Heart left ventricle (tissue), 16 donors: ENCODE measurements around the gene EIF4A3. TPM values are rescaled to one million over a fixed set of nuclear protein-coding genes. Genes with fewer than 3 reads are reported as not detected.
A peak's percentile ranks its signal among the peaks of the same experiment; 100 is the strongest.

Experiments used
- ATAC-seq, 4 donors: fragments of 200-7000 bp; cut with Tn5 transposase; one replicate each; pipeline ENCODE4 v1.9.1; 2020 to 2022; ENCODE audit warnings: moderate library complexity in 4 of 4, mild to moderate bottlenecking in 3 of 4, moderate number of reproducible peaks in 1 of 4
- DNase-seq, 5 donors: peaks; one replicate each; pipeline ENCODE4 v3.0.0-alpha.2; 2020
- H3K27ac ChIP-seq, 12 donors: fragments of 200-600 bp; sonication (generic) in 4 of 12; one replicate each; pipeline versions ENCODE4 v1.5.0 to v1.8.0; 2016 to 2022; ENCODE audit warnings: mild to moderate bottlenecking in 2 of 12
- H3K27me3 ChIP-seq, 9 donors: fragments of 200-600 bp; sonication (generic) in 2 of 9; one replicate each; pipeline versions ENCODE4 v1.5.1 to v1.8.0; 2016 to 2022; ENCODE audit warnings: mild to moderate bottlenecking in 3 of 9
- H3K36me3 ChIP-seq, 9 donors: fragments of 200-600 bp; sonication (generic) in 2 of 9; one replicate each; pipeline versions ENCODE4 v1.5.0 to v1.8.0; 2018 to 2022; ENCODE audit warnings: mild to moderate bottlenecking in 2 of 9
- H3K4me1 ChIP-seq, 12 donors: fragments of 200-600 bp; sonication (generic) in 4 of 12; one replicate each; pipeline versions ENCODE4 v1.5.0 to v1.8.0; 2016 to 2022; ENCODE audit warnings: mild to moderate bottlenecking in 3 of 12
- H3K4me3 ChIP-seq, 12 donors: fragments of 200-600 bp; sonication (generic) in 4 of 12; one replicate each; pipeline versions ENCODE4 v1.5.0 to v1.8.0; 2017 to 2022; ENCODE audit warnings: mild to moderate bottlenecking in 9 of 12, moderate library complexity in 4 of 12
- H3K9me3 ChIP-seq, 12 donors: fragments of 200-600 bp; sonication (generic) in 4 of 12; one replicate each; pipeline versions ENCODE4 v1.5.0 to v1.8.0; 2016 to 2022; ENCODE audit warnings: mild to moderate bottlenecking in 1 of 12
- CTCF ChIP-seq, 12 donors: fragments of 200-600 bp; sonication (generic) in 4 of 12; IDR thresholded peaks; one replicate each; pipeline versions ENCODE4 v1.5.0 to v1.8.0; 2018 to 2022; ENCODE audit warnings: antibody characterized with exemption in 12 of 12, mild to moderate bottlenecking in 5 of 12
- POLR2A ChIP-seq, 2 donors: fragments of 450-650 bp; IDR thresholded peaks; one replicate each; pipeline ENCODE4 v1.6.1; 2017; ENCODE audit warnings: antibody characterized with exemption in 2 of 2, mild to moderate bottlenecking in 2 of 2, moderate library complexity in 2 of 2
- WGBS, 4 donors: extraction: QIAGEN DNeasy Blood & Tissue Kit in 2 of 4; methylation state at CpG; one replicate each; pipeline versions ENCODE4 v1.1.5 to v1.1.7; 2013 to 2018; 5-methylcytosine and 5-hydroxymethylcytosine counted together
- intact Hi-C, 10 donors: fragments of 100-400 bp; cut with DNase I; formaldehyde crosslinking; loops; one replicate each; pipeline versions ENCODE4 v1.11.1 to v1.14.2; 2022
- polyA plus RNA-seq, 2 donors: library from polyadenylated mRNA; stranded (reverse); fragments of 200-250 nt; gene quantifications; one replicate each; pipeline ENCODE4 v1.2.3, GENCODE V29; 2013
- total RNA-seq, 9 donors: library from RNA; depleted of rRNA in 2 of 9; stranded (reverse); fragments of >200 nt in 2 of 9; fragmentation: NEBNext Ultra II Directional in 3 of 9; extraction: Animal tissue kit (Norgen Biotek cat#: 25700) in 3 of 9; gene quantifications; one replicate each; pipeline versions ENCODE4 v1.1.0 to v1.2.4, GENCODE V29; 2016 to 2023
- donor health status: ischemic (EF 13 %, LVEDD 7.1; RV severe dilation, severe dysfunction).
- donor health status: healthy with polysubstance abuse.
- donor health status: DM: no; HTN: yes; CAD: no.
- donor health status: DM: no; HTN: no; CAD: no.
- donor health status: ischemic (EF 25% LVEDD 6.9; RV normal size, moderate dysfunction).
- donor health status: ischemic (EF 25% LVEDD 5.7; RV mildly dilated, moderate dysfunction).
- donor health status: healthy.
- donor health status: DM: yes; HTN: yes; CAD: no.
- donor health status: ischemic (EF 35%, LVEDD 5.7; RV mildly dilated, moderate dysfunction).
- donor health status: nonischemic (EF 11% LVEDD 7.7; RV severe dilation, severe dysfunction).
- donor health status: DM: yes; HTN: yes; CAD: no.
- donor health status: PGD.
- donor health status: ischemic (EF 29% LVEDD 5.4; RV normal size, mild dysfunction).
- donor health status: nonischemic (EF 23%, LVEDD 6.1; RV moderate dilation, normal function).

EIF4A3 gene
- total and polyA plus RNA-seq, 11 donors: 17.8 to 57.5 (median 31.6) TPM

DNA sequence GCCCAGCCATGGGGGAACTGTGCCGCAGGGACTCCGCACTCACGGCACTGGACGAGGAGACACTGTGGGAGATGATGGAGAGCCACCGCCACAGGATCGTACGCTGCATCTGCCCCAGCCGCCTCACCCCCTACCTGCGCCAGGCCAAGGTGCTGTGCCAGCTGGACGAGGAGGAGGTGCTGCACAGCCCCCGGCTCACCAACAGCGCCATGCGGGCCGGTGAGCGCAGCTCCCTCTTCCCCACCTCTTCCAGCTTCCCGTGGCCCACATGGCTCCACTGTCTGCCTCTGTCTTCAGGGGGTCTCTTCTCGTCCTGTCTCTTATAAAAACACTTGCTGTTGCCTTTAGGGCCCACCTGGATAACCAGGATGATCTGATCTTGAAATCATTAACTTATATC is 34.5 kb upstream of the EIF4A3 start:
- Histone ChIP-seq H3K27me3 (no peaks in the 10 kb centered on the region), H3K9me3 (no peaks in the 10 kb centered on the region), H3K36me3 (no peaks in the 10 kb centered on the region), H3K27ac (no peak overlapping the region), H3K4me3 (no peak overlapping the region), H3K4me1 (no peaks in the 10 kb centered on the region)
- TF ChIP-seq CTCF (IDR thresholded peaks at IDR 0.05) (no peak), POLR2A (IDR thresholded peaks at IDR 0.05) (no peak)
- no peak for ATAC-seq
- intact Hi-C loops: no loop called here
- 85 to 89% (median 88%) methylated on average over 7 to 17 of the region's 17 CpGs for WGBS, 4 donors
- peak in 1 of 5 donors; percentile 37 for DNase-seq

DNA sequence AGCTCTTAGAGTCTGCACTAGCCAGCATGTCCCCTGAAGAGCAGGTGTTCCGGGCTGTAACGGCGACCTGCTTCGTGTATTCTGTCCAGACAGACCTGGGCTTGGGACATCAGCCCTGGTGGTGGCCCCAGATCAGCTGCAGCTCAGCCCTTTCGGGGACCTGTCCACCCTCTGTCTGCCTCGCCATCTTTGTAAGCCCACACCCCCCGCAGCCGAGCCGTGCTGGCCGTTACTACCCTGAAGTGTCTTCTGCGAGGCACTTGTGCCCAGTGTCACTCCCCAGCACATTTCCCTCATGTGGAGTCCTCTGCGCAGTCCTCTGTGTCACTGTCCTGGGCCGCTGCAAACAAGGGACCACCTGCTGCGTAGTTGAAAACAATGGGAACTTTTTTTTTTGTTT is 33.3 kb upstream of the EIF4A3 start:
- intact Hi-C loops: no loop called here
- TF ChIP-seq CTCF (IDR thresholded peaks at IDR 0.05): no peak
- TF ChIP-seq POLR2A (IDR thresholded peaks at IDR 0.05): no peak
- H3K4me1 ChIP-seq: peaks cover 0 to 5% (median 0%) of the 10 kb centered on the region in 12 donors
- no peaks in the 10 kb centered on the region for H3K36me3 ChIP-seq
- H3K9me3 ChIP-seq: no peaks in the 10 kb centered on the region
- no peak for DNase-seq
- no peak overlapping the region for H3K4me3 ChIP-seq
- no peak overlapping the region for H3K27ac ChIP-seq
- 83 to 86% (median 85%) methylated on average over 14 of the region's 14 CpGs for WGBS, 4 donors
- no peak for ATAC-seq
- H3K27me3 ChIP-seq: peaks cover 0 to 3% (median 0%) of the 10 kb centered on the region in 9 donors

- intact Hi-C loops: no loop called here
- H3K9me3 ChIP-seq: no peaks in the 10 kb centered on the region
- DNase-seq (no peak), ATAC-seq (no peak)
- no peak overlapping the region for H3K27ac ChIP-seq
- 86 to 92% (median 86%) methylated on average over 21 of the region's 21 CpGs for WGBS, 4 donors
- H3K4me1 ChIP-seq: peaks cover 0 to 5% (median 0%) of the 10 kb centered on the region in 12 donors
- H3K27me3 ChIP-seq: peaks cover 0 to 8% (median 0%) of the 10 kb centered on the region in 9 donors
- TF ChIP-seq POLR2A (IDR thresholded peaks at IDR 0.05) (no peak), CTCF (IDR thresholded peaks at IDR 0.05) (no peak)
- H3K36me3 ChIP-seq: no peaks in the 10 kb centered on the region
- H3K4me3 ChIP-seq: no peak overlapping the region
Observed at GRCh38 chr17:80177986-80178595, 31.2 kb upstream of the EIF4A3 start.

DNA sequence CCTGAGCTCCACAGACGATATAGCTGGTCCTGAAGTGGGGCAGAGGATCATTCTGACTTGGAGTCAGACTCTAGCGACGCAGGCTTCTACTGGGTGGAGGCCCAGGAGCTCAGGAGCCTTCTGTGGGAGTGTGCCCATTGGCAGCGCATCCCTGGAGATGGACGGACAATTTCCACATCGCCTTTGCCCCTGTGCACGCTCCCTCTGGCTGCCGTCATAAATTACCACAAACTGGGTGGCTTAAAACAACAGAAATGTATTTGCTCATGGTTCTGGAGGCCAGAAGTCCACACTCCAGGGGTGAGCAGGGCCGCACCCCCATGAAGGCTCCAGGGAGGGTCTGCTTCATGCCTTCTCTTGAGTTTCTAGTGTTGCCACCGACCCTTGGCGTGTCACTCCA is 29.8 kb upstream of the EIF4A3 start:
- TF ChIP-seq CTCF (IDR thresholded peaks at IDR 0.05) (no peak), POLR2A (IDR thresholded peaks at IDR 0.05) (no peak)
- Histone ChIP-seq H3K27ac (no peak overlapping the region), H3K27me3 (peaks cover 0 to 8% (median 0%) of the 10 kb centered on the region in 9 donors), H3K9me3 (no peaks in the 10 kb centered on the region), H3K4me1 (peaks cover 0 to 5% (median 0%) of the 10 kb centered on the region in 12 donors), H3K36me3 (no peaks in the 10 kb centered on the region), H3K4me3 (no peak overlapping the region)
- 92 to 96% (median 94%) methylated on average over 11 of the region's 11 CpGs for WGBS, 4 donors
- ATAC-seq (no peak), DNase-seq (no peak)
- intact Hi-C loops: no loop called here
